Ectodermal cell (in vitro differentiated cells): ENCODE measurements around the gene CNTNAP5.

Experiments used
- H3K27ac ChIP-seq: 2 replicates; pipeline ENCODE4 v1.7.0; 2013; ENCODE audit warnings: mild to moderate bottlenecking, low read depth, low read length; ENCODE audit not compliant: insufficient read depth, poor library complexity, severe bottlenecking
- H3K27me3 ChIP-seq: 2 replicates; pipeline ENCODE4 v1.7.0; 2013; ENCODE audit warnings: mild to moderate bottlenecking, low read length; ENCODE audit not compliant: insufficient read depth, control insufficient read depth, poor library complexity, severe bottlenecking
- H3K36me3 ChIP-seq: one replicate; pipeline ENCODE4 v1.7.0; 2013; ENCODE audit warnings: low read length; ENCODE audit not compliant: control insufficient read depth, insufficient read depth
- H3K4me1 ChIP-seq: one replicate; pipeline ENCODE4 v1.7.0; 2013; ENCODE audit warnings: low read length; ENCODE audit not compliant: control insufficient read depth, insufficient read depth
- H3K4me3 ChIP-seq: 2 replicates; pipeline ENCODE4 v1.7.0; 2013; ENCODE audit warnings: low read depth, low read length, control low read depth; ENCODE audit not compliant: insufficient read depth
- H3K9me3 ChIP-seq: 2 replicates; pipeline ENCODE4 v1.7.0; 2013; ENCODE audit warnings: mild to moderate bottlenecking, low read length, moderate library complexity; ENCODE audit not compliant: control insufficient read depth
- WGBS, 2 experiments: methylation state at CpG; one replicate each; pipeline ENCODE4 v1.1.7; 2013; ENCODE audit warnings: missing lambda C conversion rate in 2 of 2; 5-methylcytosine and 5-hydroxymethylcytosine counted together

Gene CNTNAP5

DNA sequence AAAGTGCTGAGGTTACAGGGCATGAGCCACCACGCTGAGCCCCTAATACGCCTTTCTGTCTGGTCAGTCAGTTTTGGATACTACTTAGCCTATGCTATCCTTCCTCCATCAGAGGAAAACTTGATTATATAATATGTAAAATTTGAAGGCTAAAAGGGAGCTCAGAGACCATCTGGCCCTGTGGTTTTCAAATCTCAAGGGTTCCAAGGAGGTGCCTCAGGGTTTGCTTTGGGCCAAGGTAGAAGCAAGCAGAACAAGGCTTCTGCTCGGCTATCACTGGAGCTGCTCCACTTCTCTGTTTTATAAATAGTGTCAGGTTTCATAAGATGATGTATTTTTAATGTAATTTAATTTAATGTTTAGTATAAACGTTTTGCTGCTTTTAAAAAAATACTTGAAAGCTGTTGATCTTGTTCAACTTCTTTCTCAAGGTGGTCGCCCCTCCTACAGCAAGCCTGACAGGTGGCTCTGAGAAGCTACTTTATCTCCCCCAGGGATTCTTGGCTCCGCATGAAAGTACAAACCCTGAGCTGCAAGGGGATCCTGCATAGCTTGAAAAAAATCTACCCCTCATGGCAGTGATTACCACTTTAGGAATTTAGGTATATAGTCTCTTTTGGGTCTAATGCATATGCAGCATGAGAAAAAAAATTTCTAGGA lies 290.3 kb downstream of the CNTNAP5 start:
- Histone ChIP-seq H3K36me3 (no peaks in the 10 kb centered on the region), H3K9me3 (no peaks in the 10 kb centered on the region), H3K4me3 (no peak overlapping the region), H3K4me1 (no peaks in the 10 kb centered on the region), H3K27me3 (no peaks in the 10 kb centered on the region), H3K27ac (no peak overlapping the region)
- WGBS, 2 experiments = 88 to 96% methylated on average over 5 to 6 of the region's 6 CpGs

DNA sequence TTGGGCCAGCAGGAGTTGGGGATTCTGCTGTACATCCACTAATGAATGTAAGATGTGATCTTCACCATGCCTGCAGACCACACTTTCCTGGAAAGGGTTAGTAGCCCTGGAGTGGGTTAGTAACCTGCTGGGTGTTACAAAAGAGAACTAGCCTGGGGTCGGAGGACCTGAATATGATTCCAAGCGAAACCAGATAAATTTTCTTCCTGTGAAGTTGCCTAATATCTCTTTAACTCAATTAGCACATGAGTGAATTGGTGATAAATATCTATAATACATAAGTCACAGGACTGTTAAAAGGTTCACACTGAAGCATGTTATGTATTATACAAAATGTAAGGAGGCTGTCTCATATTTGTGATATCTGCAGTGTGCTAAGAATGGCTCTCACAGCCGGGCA lies 291.0 kb downstream of the CNTNAP5 start:
- 76 to 88% methylated on average over 2 to 3 of the region's 3 CpGs for WGBS, 2 experiments
- H3K9me3 ChIP-seq = no peaks in the 10 kb centered on the region
- no peak overlapping the region for H3K4me3 ChIP-seq
- no peaks in the 10 kb centered on the region for H3K36me3 ChIP-seq
- no peaks in the 10 kb centered on the region for H3K27me3 ChIP-seq
- H3K4me1 ChIP-seq = no peaks in the 10 kb centered on the region
- no peak overlapping the region for H3K27ac ChIP-seq

DNA sequence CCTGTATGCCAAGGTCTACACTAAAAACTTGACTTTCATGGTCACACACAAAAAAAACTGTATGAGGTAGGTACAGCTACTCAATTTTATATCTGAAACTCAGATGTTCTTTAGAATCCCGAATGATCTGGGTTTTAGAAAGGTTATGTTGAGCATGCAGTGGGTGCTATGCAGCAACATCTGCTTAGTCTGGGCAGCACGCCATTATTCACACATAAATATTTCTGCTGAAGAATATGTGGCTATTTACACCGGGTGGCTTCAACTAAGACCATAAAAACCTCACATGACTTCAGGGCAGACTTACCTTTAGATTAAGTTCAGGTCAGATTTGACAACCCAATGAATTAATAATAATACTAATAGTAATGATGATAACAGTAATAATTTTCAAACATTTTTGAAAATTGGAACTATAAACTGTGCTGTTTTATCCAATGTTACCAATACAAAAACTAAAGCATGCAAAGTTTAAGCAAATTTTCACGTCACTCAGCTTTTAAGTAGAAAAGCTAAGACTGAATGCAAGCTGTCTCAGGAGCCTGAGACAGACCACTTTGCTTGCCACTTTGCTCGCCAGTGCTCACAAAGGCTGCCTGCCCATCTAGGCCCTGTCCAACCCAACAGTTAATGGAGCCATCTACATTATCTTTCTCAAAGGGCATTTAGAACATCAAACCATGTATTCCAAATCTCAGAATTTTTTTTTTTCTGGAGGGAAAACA lies 292.0 kb downstream of the CNTNAP5 start:
- Histone ChIP-seq H3K27ac (no peak overlapping the region), H3K36me3 (no peaks in the 10 kb centered on the region), H3K27me3 (no peaks in the 10 kb centered on the region), H3K4me1 (no peaks in the 10 kb centered on the region), H3K9me3 (no peaks in the 10 kb centered on the region), H3K4me3 (no peak overlapping the region)
- 95 to 96% methylated on average over 3 to 5 of the region's 5 CpGs for WGBS, 2 experiments

DNA sequence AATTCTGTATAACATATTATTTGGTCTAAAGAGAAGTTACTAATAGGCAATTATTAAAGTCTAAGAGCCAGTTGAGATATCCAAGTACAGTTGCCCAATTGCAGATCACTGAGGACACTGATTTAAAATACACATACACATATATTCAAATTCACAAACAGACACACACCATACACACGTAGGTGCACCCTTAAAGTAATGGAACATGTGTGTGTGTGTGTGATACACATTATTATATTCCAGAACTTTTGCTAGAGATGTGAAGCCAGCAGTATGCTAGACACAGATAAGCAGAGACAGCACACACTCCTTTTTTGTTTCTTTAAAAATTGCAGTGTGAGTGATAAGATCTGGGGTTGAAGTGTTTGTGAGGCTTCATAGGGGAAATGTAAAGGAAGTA lies 292.5 kb downstream of the CNTNAP5 start:
- H3K27me3 ChIP-seq = no peaks in the 10 kb centered on the region
- whole genome bisulfite sequencing, 2 experiments = no CpG with 5 or more reads among the region's 1 CpG
- H3K4me1 ChIP-seq = no peaks in the 10 kb centered on the region
- H3K4me3 ChIP-seq = no peak overlapping the region
- H3K36me3 ChIP-seq = no peaks in the 10 kb centered on the region
- H3K9me3 ChIP-seq = no peaks in the 10 kb centered on the region
- no peak overlapping the region for H3K27ac ChIP-seq

DNA sequence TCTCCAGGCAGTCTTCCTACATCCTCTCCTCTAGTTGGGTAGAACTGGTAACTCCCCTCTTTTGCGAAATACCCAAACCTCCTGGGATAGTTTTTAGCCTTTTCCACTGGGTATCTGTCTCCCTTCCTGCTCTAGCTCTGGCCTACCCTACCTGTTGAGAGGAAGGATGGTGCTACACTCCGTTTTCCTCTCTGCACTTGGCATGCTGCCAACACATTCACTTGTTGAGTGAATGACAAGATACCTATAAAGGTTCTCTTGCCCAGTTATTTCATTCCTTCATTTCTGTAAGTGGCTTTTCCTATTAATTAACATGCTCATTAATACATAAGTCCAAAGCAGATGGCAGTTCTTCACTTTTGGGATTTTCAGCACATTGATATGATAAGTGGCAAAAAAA lies 293.8 kb downstream of the CNTNAP5 start:
- Histone ChIP-seq H3K4me1 (no peaks in the 10 kb centered on the region), H3K4me3 (no peak overlapping the region), H3K9me3 (no peaks in the 10 kb centered on the region), H3K27ac (no peak overlapping the region), H3K36me3 (no peaks in the 10 kb centered on the region), H3K27me3 (no peaks in the 10 kb centered on the region)
- 78% methylated on average over 2 of the region's 2 CpGs for WGBS, 2 experiments

DNA sequence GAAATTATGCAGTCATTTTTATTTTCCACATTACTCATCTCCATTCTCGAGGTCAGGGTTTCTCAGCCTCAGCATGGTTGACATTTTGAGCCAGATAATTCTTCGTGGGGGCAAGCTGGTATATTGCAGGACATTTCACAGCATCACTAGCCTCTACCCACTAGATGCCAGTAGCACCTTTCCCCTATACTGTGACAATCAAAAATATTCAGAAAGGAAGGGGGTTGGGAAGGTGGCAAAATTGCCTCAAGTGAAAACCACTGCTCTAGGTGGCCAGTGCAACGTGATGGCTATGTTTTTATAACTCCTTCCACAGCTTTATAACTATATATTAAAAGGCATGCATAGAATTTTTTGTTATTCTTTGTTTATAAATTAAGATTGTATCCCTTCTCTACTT lies 294.5 kb downstream of the CNTNAP5 start:
- H3K27me3 ChIP-seq = no peaks in the 10 kb centered on the region
- H3K4me1 ChIP-seq = no peaks in the 10 kb centered on the region
- no peaks in the 10 kb centered on the region for H3K36me3 ChIP-seq
- no peak overlapping the region for H3K4me3 ChIP-seq
- no peak overlapping the region for H3K27ac ChIP-seq
- 90 to 96% methylated on average over 2 of the region's 3 CpGs for WGBS, 2 experiments
- H3K9me3 ChIP-seq = no peaks in the 10 kb centered on the region

DNA sequence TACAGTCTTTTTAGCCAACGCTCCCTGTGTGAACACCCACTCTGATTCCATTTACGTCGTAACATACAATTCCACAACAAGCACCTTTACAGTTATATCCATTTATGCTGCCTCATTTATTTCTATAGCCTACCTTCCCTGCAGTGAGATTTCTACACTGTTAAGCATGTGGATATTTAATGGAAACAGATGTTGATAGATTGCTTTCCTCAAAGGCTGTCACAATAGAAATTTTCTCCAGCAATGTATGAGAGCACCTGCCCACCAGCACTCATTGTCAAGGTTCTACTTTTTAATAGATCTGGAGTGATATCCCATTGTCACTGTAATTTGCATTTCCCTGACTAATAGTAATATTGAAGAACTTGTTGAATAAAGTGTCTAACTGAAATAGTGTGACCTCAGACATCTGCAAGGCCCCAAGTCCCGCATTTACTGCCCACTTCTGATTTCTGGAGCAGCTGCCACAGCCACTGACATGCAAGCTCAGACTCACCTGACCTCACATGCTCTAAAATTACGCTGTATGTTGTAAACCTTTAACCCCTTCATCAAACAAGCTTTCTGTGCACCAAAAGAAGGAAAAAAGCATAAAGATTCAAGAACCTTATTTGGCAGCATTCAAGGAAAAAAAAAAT lies 295.1 kb downstream of the CNTNAP5 start:
- H3K27ac ChIP-seq = no peak overlapping the region
- no peaks in the 10 kb centered on the region for H3K4me1 ChIP-seq
- no peak overlapping the region for H3K4me3 ChIP-seq
- H3K27me3 ChIP-seq = no peaks in the 10 kb centered on the region
- H3K36me3 ChIP-seq = no peaks in the 10 kb centered on the region
- no peaks in the 10 kb centered on the region for H3K9me3 ChIP-seq
- WGBS, 2 experiments = 97 to 98% methylated on average over 5 of the region's 5 CpGs

DNA sequence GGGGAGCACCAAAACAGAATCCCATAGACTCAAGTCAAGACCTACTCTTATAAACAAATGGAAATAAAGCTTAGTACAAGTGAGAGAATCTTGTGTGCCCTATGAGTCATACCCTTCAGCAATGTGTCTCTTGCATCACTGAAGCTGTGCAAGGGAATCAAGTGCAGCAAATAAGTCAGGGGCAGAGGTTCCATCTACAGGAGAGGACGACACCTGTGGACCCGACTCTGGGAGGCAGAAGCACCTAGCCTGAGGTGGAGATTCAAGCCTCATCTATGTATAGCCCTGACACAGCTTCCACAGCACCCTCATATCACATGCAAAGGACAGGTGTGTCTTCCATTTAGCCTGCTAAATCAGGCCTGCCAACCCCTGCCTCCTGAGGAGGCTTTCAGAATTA lies 298.2 kb downstream of the CNTNAP5 start:
- no peaks in the 10 kb centered on the region for H3K9me3 ChIP-seq
- H3K4me1 ChIP-seq = peaks cover 3% of the 10 kb centered on the region
- no peak overlapping the region for H3K27ac ChIP-seq
- H3K4me3 ChIP-seq = no peak overlapping the region
- H3K36me3 ChIP-seq = no peaks in the 10 kb centered on the region
- H3K27me3 ChIP-seq = no peaks in the 10 kb centered on the region
- WGBS, 2 experiments = 93 to 94% methylated on average over 2 of the region's 2 CpGs

DNA sequence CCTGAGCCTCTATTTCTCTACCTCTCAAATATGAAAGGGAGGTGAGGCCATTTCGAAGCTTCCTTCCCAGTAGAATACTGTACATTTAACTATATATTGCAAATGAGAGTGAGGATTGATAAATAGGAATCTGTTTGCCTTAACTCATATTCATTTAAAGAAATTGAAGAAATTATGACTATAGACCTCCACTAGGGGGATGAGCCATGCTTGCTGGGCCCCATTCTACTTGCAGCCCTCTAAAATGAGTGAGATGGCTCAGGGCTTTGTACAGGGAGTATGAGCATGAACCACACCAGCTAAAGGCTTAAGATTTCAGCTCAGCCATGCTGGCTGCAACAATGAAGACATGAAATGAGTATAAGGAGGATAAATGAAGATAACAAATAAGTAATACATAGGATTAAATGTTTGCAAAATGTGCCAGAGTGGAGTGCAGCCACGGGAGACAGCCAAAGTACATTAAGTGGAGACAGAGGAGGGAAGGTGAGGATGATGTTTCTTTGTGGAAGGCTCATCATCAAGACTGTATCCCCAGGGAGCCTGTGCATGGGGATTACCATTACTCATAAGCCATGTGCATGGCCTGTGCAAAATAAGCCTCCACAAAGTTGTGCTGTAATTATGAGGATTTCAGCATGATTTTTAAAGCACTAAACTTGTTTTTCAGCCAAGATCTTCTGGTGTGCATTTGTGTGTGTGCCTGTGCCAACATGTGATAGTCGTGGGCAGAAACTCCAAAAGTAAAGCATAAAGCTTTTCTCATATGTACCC lies 300.8 kb downstream of the CNTNAP5 start:
- H3K4me1 ChIP-seq = peaks cover 11% of the 10 kb centered on the region
- H3K9me3 ChIP-seq = no peaks in the 10 kb centered on the region
- H3K4me3 ChIP-seq = no peak overlapping the region
- no peaks in the 10 kb centered on the region for H3K27me3 ChIP-seq
- H3K27ac ChIP-seq = no peak overlapping the region
- 70 to 94% methylated on average over 2 of the region's 3 CpGs for WGBS, 2 experiments
- H3K36me3 ChIP-seq = no peaks in the 10 kb centered on the region

DNA sequence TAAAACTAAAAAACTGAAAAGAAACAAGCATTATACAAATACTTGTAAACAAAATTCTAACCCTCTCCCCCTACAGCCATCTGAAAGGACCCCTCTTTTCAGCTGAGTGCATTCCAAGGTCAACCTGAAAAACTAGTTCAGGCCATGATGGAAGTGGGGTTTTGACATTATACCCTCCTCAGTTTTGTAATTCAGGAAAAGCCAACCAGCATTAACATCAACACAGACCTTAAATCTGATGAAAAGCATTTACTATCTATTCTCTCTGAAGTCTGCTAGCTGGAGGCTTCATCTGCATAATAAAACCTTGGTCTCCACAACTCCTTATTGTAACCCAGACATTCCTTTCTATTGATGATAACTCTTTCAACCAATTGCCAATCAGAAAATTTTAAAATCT lies 302.2 kb downstream of the CNTNAP5 start:
- Histone ChIP-seq H3K9me3 (no peaks in the 10 kb centered on the region), H3K27me3 (no peaks in the 10 kb centered on the region), H3K4me3 (no peak overlapping the region), H3K36me3 (no peaks in the 10 kb centered on the region), H3K27ac (no peak overlapping the region), H3K4me1 (peaks cover 11% of the 10 kb centered on the region)
